Head of caudate nucleus (tissue), 42 donors: ENCODE results near the gene KRT80.

Experiments
- DNase-seq, 42 donors: peaks; one replicate each; pipeline versions ENCODE4 v3.0.0 to v3.0.0-alpha.2; 2020 to 2021; ENCODE audit warnings: mixed read lengths in 7 of 42
- intact Hi-C: fragments of 100-400 bp; cut with DNase I; formaldehyde crosslinking; loops from one replicate; pipeline ENCODE4 v1.15.0; 2022

The KRT80 gene

GRCh38 chr12:52169886-52170285, 21.9 kb downstream of the KRT80 start:
- intact Hi-C loops, result loop anchor here (5.0 kb wide), 1 partner anchor 107 kb away; no protein-coding TSS in a partner anchor

GRCh38 chr12:52168019-52168717, 23.6 kb downstream of the KRT80 start:
- intact Hi-C loops, result loop anchor here (5.0 kb wide), 1 partner anchor 109 kb away; no protein-coding TSS in a partner anchor

More at GRCh38 chr12:52169886-52170285, 21.9 kb downstream of the KRT80 start:
- no peak for DNase-seq

GRCh38 chr12:52167526-52167925, 24.3 kb downstream of the KRT80 start:
- no peak for DNase-seq
- intact Hi-C loops, result loop anchor here (5.0 kb wide), 1 partner anchor 110 kb away; no protein-coding TSS in a partner anchor

More at GRCh38 chr12:52168019-52168717, 23.6 kb downstream of the KRT80 start:
- no peak for DNase-seq

- intact Hi-C loops, result loop anchor here (5.0 kb wide), 1 partner anchor 111 kb away; no protein-coding TSS in a partner anchor
- DNase-seq, result no peak
Observed at GRCh38 chr12:52166672-52167071, 25.1 kb downstream of the KRT80 start.

GRCh38 chr12:52165096-52165855, 26.5 kb downstream of the KRT80 start:
- intact Hi-C loops, result loop anchor here (5.0 kb wide), 1 partner anchor 112 kb away; no protein-coding TSS in a partner anchor
- no peak for DNase-seq

- intact Hi-C loops, result loop anchor here (5.0 kb wide), 1 partner anchor 113 kb away; no protein-coding TSS in a partner anchor
- no peak for DNase-seq
Observed at GRCh38 chr12:52164624-52165023, 27.2 kb downstream of the KRT80 start.

GRCh38 chr12:52162981-52163380, 28.8 kb downstream of the KRT80 start:
- no peak for DNase-seq
- intact Hi-C loops, result no loop called here

GRCh38 chr12:52160200-52160599, 31.6 kb downstream of the KRT80 start:
- DNase-seq, result no peak
- intact Hi-C loops, result no loop called here

- intact Hi-C loops, result loop anchor here (5.0 kb wide), 3 partner anchors 55 to 715 kb away; no protein-coding TSS in a partner anchor
Observed at GRCh38 chr12:52157566-52158150, 34.2 kb downstream of the KRT80 start.

GRCh38 chr12:52156757-52157565, 34.9 kb downstream of the KRT80 start:
- DNase-seq, result peak; percentile 64 to 93 (median 82)
- intact Hi-C loops, result loop anchor here (5.0 kb wide), 3 partner anchors 55 to 715 kb away; no protein-coding TSS in a partner anchor

More at GRCh38 chr12:52157566-52158150, 34.2 kb downstream of the KRT80 start:
- DNase-seq, result no peak

GRCh38 chr12:52156311-52156710, 35.5 kb downstream of the KRT80 start:
- intact Hi-C loops, result loop anchor here (5.0 kb wide), 3 partner anchors 56 to 716 kb away; no protein-coding TSS in a partner anchor
- no peak for DNase-seq

- no peak for DNase-seq
Observed at GRCh38 chr12:52155048-52155868, 36.6 kb downstream of the KRT80 start.

GRCh38 chr12:52152905-52153317, 38.9 kb downstream of the KRT80 start:
- DNase-seq, result no peak
- intact Hi-C loops, result no loop called here

More at GRCh38 chr12:52155048-52155868, 36.6 kb downstream of the KRT80 start:
- intact Hi-C loops, result loop anchor here (5.0 kb wide), 3 partner anchors 57 to 717 kb away; no protein-coding TSS in a partner anchor

GRCh38 chr12:52151837-52152783, 39.7 kb downstream of the KRT80 start:
- intact Hi-C loops, result no loop called here
- peak in 39 of 42 donors; percentile 10 to 73 (median 46) for DNase-seq

- intact Hi-C loops, result no loop called here
- DNase-seq, result no peak
Observed at GRCh38 chr12:52151153-52151836, 40.5 kb downstream of the KRT80 start.
